RWPE2 (cell line): ENCODE measurements around the gene CXCL9.

Experiments
- ATAC-seq: fragments of 200-7000 bp; cut with Tn5 transposase; 3 replicates; pipeline ENCODE4 v1.9.1; 2021; ENCODE audit warnings: low read depth
- DNase-seq: peaks from one replicate; pipeline ENCODE4 v3.0.0-alpha.2; 2020; ENCODE audit warnings: low spot score
- H3K27ac ChIP-seq: fragments of 450-650 bp; 2 replicates; pipeline ENCODE4 v1.5.1; 2017; ENCODE audit warnings: mild to moderate bottlenecking; ENCODE audit not compliant: poor library complexity, severe bottlenecking
- H3K27me3 ChIP-seq: fragments of 250-450 bp; sonication (Bioruptor Pico); 2 replicates; pipeline ENCODE4 v1.5.1; 2021; ENCODE audit warnings: mild to moderate bottlenecking, moderate library complexity; ENCODE audit not compliant: insufficient read depth, poor library complexity, severe bottlenecking
- H3K36me3 ChIP-seq: fragments of 250-450 bp; sonication (Bioruptor Pico); 2 replicates; pipeline ENCODE4 v1.5.1; 2020; ENCODE audit warnings: low read depth, mild to moderate bottlenecking, moderate library complexity
- H3K4me1 ChIP-seq: fragments of 250-450 bp; sonication (Bioruptor Pico); 2 replicates; pipeline ENCODE4 v1.5.1; 2021; ENCODE audit warnings: mild to moderate bottlenecking, moderate library complexity; ENCODE audit not compliant: insufficient read depth, poor library complexity, severe bottlenecking
- H3K4me3 ChIP-seq: fragments of 250-450 bp; sonication (Bioruptor Pico); 2 replicates; pipeline ENCODE4 v1.5.1; 2021; ENCODE audit warnings: mild to moderate bottlenecking, moderate library complexity; ENCODE audit not compliant: severe bottlenecking
- H3K9me3 ChIP-seq: fragments of 250-450 bp; sonication (Bioruptor Pico); 2 replicates; pipeline ENCODE4 v1.5.1; 2021; ENCODE audit warnings: mild to moderate bottlenecking, moderate library complexity; ENCODE audit not compliant: severe bottlenecking
- CTCF ChIP-seq: fragments of 450-650 bp; IDR thresholded peaks from one replicate; pipeline ENCODE4 v1.5.1; 2017; ENCODE audit warnings: mild to moderate bottlenecking, moderate library complexity; ENCODE audit not compliant: poor library complexity, severe bottlenecking

CXCL9 gene

GRCh38 chr4:76011700-76012387 lies 4.5 kb upstream of the CXCL9 start:
- no peaks in the 10 kb centered on the region for H3K36me3 ChIP-seq
- H3K4me3 ChIP-seq = no peak overlapping the region
- no peak for TF ChIP-seq CTCF
- H3K27ac ChIP-seq = peak overlapping the region; percentile 81
- ATAC-seq = peak; percentile 63
- H3K9me3 ChIP-seq = no peaks in the 10 kb centered on the region
- peaks cover 19% of the 10 kb centered on the region for H3K4me1 ChIP-seq
- H3K27me3 ChIP-seq = no peaks in the 10 kb centered on the region
- no peak for DNase-seq

- Histone ChIP-seq H3K9me3 (no peaks in the 10 kb centered on the region), H3K27me3 (no peaks in the 10 kb centered on the region), H3K4me1 (peaks cover 24% of the 10 kb centered on the region), H3K27ac (peak overlapping the region; percentile 81), H3K4me3 (no peak overlapping the region), H3K36me3 (no peaks in the 10 kb centered on the region)
- no peak for TF ChIP-seq CTCF
- no peak for ATAC-seq
- DNase-seq = no peak
Observed at GRCh38 chr4:76011018-76011670, 3.8 kb upstream of the CXCL9 start.

- H3K36me3 ChIP-seq = no peaks in the 10 kb centered on the region
- H3K4me1 ChIP-seq = peaks cover 24% of the 10 kb centered on the region
- no peak for ATAC-seq
- no peaks in the 10 kb centered on the region for H3K27me3 ChIP-seq
- H3K27ac ChIP-seq = no peak overlapping the region
- H3K9me3 ChIP-seq = no peaks in the 10 kb centered on the region
- no peak for DNase-seq
- no peak for TF ChIP-seq CTCF
- no peak overlapping the region for H3K4me3 ChIP-seq
Observed at GRCh38 chr4:76010576-76010975, 3.3 kb upstream of the CXCL9 start.

GRCh38 chr4:76009311-76009710 lies 2.0 kb upstream of the CXCL9 start:
- TF ChIP-seq CTCF = no peak
- H3K27me3 ChIP-seq = no peaks in the 10 kb centered on the region
- DNase-seq (no peak), ATAC-seq (no peak)
- H3K4me3 ChIP-seq = no peak overlapping the region
- H3K9me3 ChIP-seq = no peaks in the 10 kb centered on the region
- no peaks in the 10 kb centered on the region for H3K36me3 ChIP-seq
- no peak overlapping the region for H3K27ac ChIP-seq
- H3K4me1 ChIP-seq = peaks cover 24% of the 10 kb centered on the region

- TF ChIP-seq CTCF = no peak
- no peak for ATAC-seq
- H3K9me3 ChIP-seq = no peaks in the 10 kb centered on the region
- peaks cover 21% of the 10 kb centered on the region for H3K4me1 ChIP-seq
- H3K4me3 ChIP-seq = no peak overlapping the region
- no peak overlapping the region for H3K27ac ChIP-seq
- DNase-seq = no peak
- no peaks in the 10 kb centered on the region for H3K27me3 ChIP-seq
- no peaks in the 10 kb centered on the region for H3K36me3 ChIP-seq
Observed at GRCh38 chr4:76003620-76004019, 3.7 kb downstream of the CXCL9 start.
